GM12878 (cell line): ENCODE measurements around the gene FBXL19. TPM values are rescaled to one million over a fixed set of nuclear protein-coding genes. Genes with fewer than 3 reads are reported as not detected.

Experiments
- HSF1 ChIP-seq: fragments of 150-350 bp; IDR thresholded peaks from 2 replicates; pipeline ENCODE4 v1.6.1; 2014; ENCODE audit warnings: mild to moderate bottlenecking, low read depth, low read length
- IKZF1 ChIP-seq: fragments of 450-650 bp; conservative IDR thresholded peaks from 2 replicates; pipeline ENCODE4 v1.6.1; 2017; ENCODE audit warnings: antibody characterized with exemption, mild to moderate bottlenecking
- JUND ChIP-seq: IDR thresholded peaks from 2 replicates; pipeline ENCODE4 v1.6.1; 2012; ENCODE audit warnings: low read depth, mild to moderate bottlenecking, low read length, improper control_type of control experiment, moderate library complexity
- MLLT1 ChIP-seq: fragments of 450-650 bp; IDR thresholded peaks from 2 replicates; pipeline ENCODE4 v1.6.1; 2016; ENCODE audit warnings: mild to moderate bottlenecking
- NKRF ChIP-seq: fragments of 450-650 bp; conservative IDR thresholded peaks from 2 replicates; pipeline ENCODE4 v1.6.1; 2017; ENCODE audit warnings: mild to moderate bottlenecking, moderate library complexity
- POLR2AphosphoS5 ChIP-seq: IDR thresholded peaks from 2 replicates; pipeline ENCODE4 v1.6.1; 2011; ENCODE audit warnings: mild to moderate bottlenecking, low read length, inconsistent platforms
- RAD51 ChIP-seq: fragments of 450-650 bp; IDR thresholded peaks from 2 replicates; pipeline ENCODE4 v1.6.1; 2016; ENCODE audit warnings: moderate library complexity, mild to moderate bottlenecking, inconsistent platforms
- SMAD5 ChIP-seq: IDR thresholded peaks from 2 replicates; pipeline ENCODE4 v1.6.1; 2016; ENCODE audit warnings: antibody characterized with exemption, low read depth
- SREBF1 ChIP-seq: IDR thresholded peaks from 2 replicates; pipeline ENCODE4 v1.6.1; 2012; ENCODE audit warnings: mild to moderate bottlenecking, low read length
- TARDBP ChIP-seq: IDR thresholded peaks from 2 replicates; pipeline ENCODE4 v1.6.1; 2016; ENCODE audit warnings: borderline replicate concordance
- TCF3 ChIP-seq: IDR thresholded peaks from 2 replicates; pipeline ENCODE4 v1.6.1; 2012; ENCODE audit warnings: low read depth, mild to moderate bottlenecking, low read length, borderline replicate concordance; ENCODE audit not compliant: insufficient read depth
- ZNF384 ChIP-seq: IDR thresholded peaks from 2 replicates; pipeline ENCODE4 v1.6.1; 2012; ENCODE audit warnings: low read depth, mild to moderate bottlenecking, low read length, improper control_type of control experiment, borderline replicate concordance
- ZNF592 ChIP-seq: fragments of 450-650 bp; IDR thresholded peaks from 2 replicates; pipeline ENCODE4 v1.6.1; 2017; ENCODE audit warnings: mild to moderate bottlenecking, moderate library complexity
- polyA plus RNA-seq, 11 experiments: library from polyadenylated mRNA; depleted of rRNA in 4 of 11; unstranded in 6 of 11; stranded (reverse) in 5 of 11; fragments of >200 nt; fragmentation: Nextera tagmentation in 4 of 11; fragmentation: Illumina TruSeq in 1 of 11; extraction: Ambion mirVana in 4 of 11; extraction: Trizol in 1 of 11; gene quantifications; 1 replicate in 1 of 11; 2 replicates in 10 of 11; pipeline versions ENCODE4 v1.2.1 to v1.2.3, GENCODE V29; 2011 to 2016; ENCODE audit warnings: inconsistent platforms in 2 of 11, missing spikeins in 2 of 11, low read depth in 1 of 11
- total RNA-seq, 4 experiments: library from RNA; depleted of rRNA in 3 of 4; stranded (reverse); fragments of >200 nt in 3 of 4; fragmentation: Illumina TruSeq in 1 of 4; extraction: Trizol in 1 of 4; gene quantifications; 2 replicates each; pipeline versions ENCODE4 v1.2.1 to v1.2.3, GENCODE V29; 2013 to 2021
- TF ChIP-seq, protein P1 (sequence below): fragments of 450-650 bp; IDR thresholded peaks from 2 replicates; pipeline ENCODE4 v1.6.1; 2017; ENCODE audit warnings: mild to moderate bottlenecking
- TF ChIP-seq, protein P2 (sequence below), 3 experiments: IDR thresholded peaks in 2 of 3; conservative IDR thresholded peaks in 1 of 3; 2 replicates each; pipeline ENCODE4 v1.5.1; 2011; ENCODE audit warnings: low read depth in 3 of 3, low read length in 3 of 3, mild to moderate bottlenecking in 3 of 3, control low read depth in 2 of 3, moderate library complexity in 2 of 3, inconsistent platforms in 1 of 3, mixed read lengths in 1 of 3; ENCODE audit not compliant: control insufficient read depth in 2 of 3, insufficient read depth in 1 of 3; ENCODE audit errors: extremely low read depth in 1 of 3

FBXL19 gene
- total and polyA plus RNA-seq, 10 of the 15 experiments (the other 5 are each of a cell fraction or from before 2014, with no cell fraction given): 0.02 to 32.1 (median 6.8) TPM; not detected in 1

GRCh38 chr16:30984669-30985400, 61.5 kb downstream of the FBXL19 start, which contains the start of gene HSD3B7 (continued):
- TF ChIP-seq IKZF1 (peak; percentile 58), JUND (no peak), SMAD5 (no peak), TARDBP (no peak), HSF1 (no peak), NKRF (0 out of 2 replicates have a peak, but pooled peaks have one; percentile 25), ZNF592 (0 out of 2 replicates have a peak, but pooled peaks have one; percentile 58), RAD51 (no peak), ZNF384 (no peak), SREBF1 (no peak), MLLT1 (0 out of 2 replicates have a peak, but pooled peaks have one; percentile 36), POLR2AphosphoS5 (peak; percentile 35; the same call in 1 of the 2 replicates), TCF3 (no peak)
- TF ChIP-seq, protein P1, sequence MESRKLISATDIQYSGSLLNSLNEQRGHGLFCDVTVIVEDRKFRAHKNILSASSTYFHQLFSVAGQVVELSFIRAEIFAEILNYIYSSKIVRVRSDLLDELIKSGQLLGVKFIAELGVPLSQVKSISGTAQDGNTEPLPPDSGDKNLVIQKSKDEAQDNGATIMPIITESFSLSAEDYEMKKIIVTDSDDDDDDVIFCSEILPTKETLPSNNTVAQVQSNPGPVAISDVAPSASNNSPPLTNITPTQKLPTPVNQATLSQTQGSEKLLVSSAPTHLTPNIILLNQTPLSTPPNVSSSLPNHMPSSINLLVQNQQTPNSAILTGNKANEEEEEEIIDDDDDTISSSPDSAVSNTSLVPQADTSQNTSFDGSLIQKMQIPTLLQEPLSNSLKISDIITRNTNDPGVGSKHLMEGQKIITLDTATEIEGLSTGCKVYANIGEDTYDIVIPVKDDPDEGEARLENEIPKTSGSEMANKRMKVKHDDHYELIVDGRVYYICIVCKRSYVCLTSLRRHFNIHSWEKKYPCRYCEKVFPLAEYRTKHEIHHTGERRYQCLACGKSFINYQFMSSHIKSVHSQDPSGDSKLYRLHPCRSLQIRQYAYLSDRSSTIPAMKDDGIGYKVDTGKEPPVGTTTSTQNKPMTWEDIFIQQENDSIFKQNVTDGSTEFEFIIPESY: 0 out of 2 replicates have a peak, but pooled peaks have one; percentile 6
- TF ChIP-seq, protein P2, sequence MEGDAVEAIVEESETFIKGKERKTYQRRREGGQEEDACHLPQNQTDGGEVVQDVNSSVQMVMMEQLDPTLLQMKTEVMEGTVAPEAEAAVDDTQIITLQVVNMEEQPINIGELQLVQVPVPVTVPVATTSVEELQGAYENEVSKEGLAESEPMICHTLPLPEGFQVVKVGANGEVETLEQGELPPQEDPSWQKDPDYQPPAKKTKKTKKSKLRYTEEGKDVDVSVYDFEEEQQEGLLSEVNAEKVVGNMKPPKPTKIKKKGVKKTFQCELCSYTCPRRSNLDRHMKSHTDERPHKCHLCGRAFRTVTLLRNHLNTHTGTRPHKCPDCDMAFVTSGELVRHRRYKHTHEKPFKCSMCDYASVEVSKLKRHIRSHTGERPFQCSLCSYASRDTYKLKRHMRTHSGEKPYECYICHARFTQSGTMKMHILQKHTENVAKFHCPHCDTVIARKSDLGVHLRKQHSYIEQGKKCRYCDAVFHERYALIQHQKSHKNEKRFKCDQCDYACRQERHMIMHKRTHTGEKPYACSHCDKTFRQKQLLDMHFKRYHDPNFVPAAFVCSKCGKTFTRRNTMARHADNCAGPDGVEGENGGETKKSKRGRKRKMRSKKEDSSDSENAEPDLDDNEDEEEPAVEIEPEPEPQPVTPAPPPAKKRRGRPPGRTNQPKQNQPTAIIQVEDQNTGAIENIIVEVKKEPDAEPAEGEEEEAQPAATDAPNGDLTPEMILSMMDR (IDR thresholded peaks at IDR 0.05 in 2 of 3, conservative IDR thresholded peaks at IDR 0.05 in 1 of 3; ENCODE audit: control insufficient read depth in 2 of 3, extremely low read depth in 1 of 3, insufficient read depth in 1 of 3, low read depth in 3 of 3, low read length in 3 of 3): peak; percentile 85 to 97 (median 92)
